AG09319 (cell line): ENCODE measurements around the gene PASK.

Source experiments
- DNase-seq: peaks from one replicate; pipeline ENCODE4 v3.0.0-alpha.2; 2010; ENCODE audit warnings: low read depth; ENCODE audit errors: extremely low read depth
- CTCF ChIP-seq: IDR thresholded peaks from 2 replicates; pipeline ENCODE4 v1.5.1; 2011; ENCODE audit warnings: low read depth, mild to moderate bottlenecking, inconsistent platforms, low read length, moderate library complexity

Gene PASK

GRCh38 chr2:241123816-241124536 is 25.3 kb downstream of the PASK start:
- no peak for TF ChIP-seq CTCF
- no peak for DNase-seq

- DNase-seq, result no peak
- TF ChIP-seq CTCF, result no peak
Observed at GRCh38 chr2:241122376-241123002, 26.8 kb downstream of the PASK start.

GRCh38 chr2:241121008-241121407 is 28.3 kb downstream of the PASK start:
- no peak for TF ChIP-seq CTCF

GRCh38 chr2:241120440-241120839 is 28.8 kb downstream of the PASK start:
- TF ChIP-seq CTCF, result no peak
- DNase-seq, result no peak

More at GRCh38 chr2:241121008-241121407, 28.3 kb downstream of the PASK start:
- no peak for DNase-seq

- no peak for DNase-seq
- no peak for TF ChIP-seq CTCF
Observed at GRCh38 chr2:241118737-241119505, 30.4 kb downstream of the PASK start.

- TF ChIP-seq CTCF, result no peak
Observed at GRCh38 chr2:241116606-241117560, 32.4 kb downstream of the PASK start.

More at GRCh38 chr2:241116606-241117560, 32.4 kb downstream of the PASK start:
- DNase-seq, result no peak
